ENCODE data around the gene INTS3. TPM values are rescaled to one million over a fixed set of nuclear protein-coding genes. Genes with fewer than 3 reads are reported as not detected.
"Not testable (repeated sequence)": the region's sequence is repeated elsewhere in the genome, so short reads cannot be mapped to it uniquely, and the experiment has no call there.

Gene INTS3
- total RNA-seq, 8 experiments from 2014 or later = 33.0 to 70.4 (median 44.9) TPM

DNA sequence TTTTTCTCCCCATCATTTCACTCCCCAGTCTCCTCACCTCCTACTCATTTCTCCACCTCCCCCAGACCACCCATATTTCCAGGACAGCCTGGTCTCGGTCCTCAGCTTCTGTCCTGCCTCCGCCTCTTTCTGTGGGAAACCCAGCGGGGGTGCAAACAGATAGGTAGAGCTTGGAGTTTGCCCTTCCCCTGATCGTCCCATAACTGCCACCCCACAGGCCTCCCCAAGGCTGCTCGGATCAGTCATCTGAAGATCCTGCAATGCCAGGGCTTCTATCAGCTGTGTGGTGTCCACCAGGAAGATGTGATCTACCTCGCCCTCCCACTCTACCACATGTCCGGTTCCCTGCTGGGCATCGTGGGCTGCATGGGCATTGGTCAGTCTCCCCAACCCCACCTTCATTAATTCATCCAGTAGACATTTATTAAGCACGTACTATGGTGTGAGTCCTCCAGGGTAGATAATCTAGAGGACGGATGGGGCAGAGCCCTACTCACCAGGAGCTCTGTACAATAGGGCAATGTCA, 49.1 kb downstream of the INTS3 start:
- H3K4me3 ChIP-seq = peak overlapping the region in 4 of 5 donors; percentile 49 to 53 (median 52)
- no peak overlapping the region for H3K27ac ChIP-seq
- 42 to 100% (median 90%) methylated on average over 1 to 10 of the region's 10 CpGs; no CpG with 5 or more reads in 1 of the 10 experiments for WGBS, 10 experiments
- in situ Hi-C loops (cut with MboI; ENCODE audit: low pct_unique_long_range_greater_than_20kb in 2 of 9, low sequenced_read_pairs in 9 of 9, unreplicated experiment in 9 of 9) = no loop called here
- H3K4me1 ChIP-seq (replicated peaks in 1 of 2) = peaks cover 17 to 21% of the 10 kb centered on the region in 2 donors
- ATAC-seq (replicated peaks in 6 of 8) = no peak

DNA sequence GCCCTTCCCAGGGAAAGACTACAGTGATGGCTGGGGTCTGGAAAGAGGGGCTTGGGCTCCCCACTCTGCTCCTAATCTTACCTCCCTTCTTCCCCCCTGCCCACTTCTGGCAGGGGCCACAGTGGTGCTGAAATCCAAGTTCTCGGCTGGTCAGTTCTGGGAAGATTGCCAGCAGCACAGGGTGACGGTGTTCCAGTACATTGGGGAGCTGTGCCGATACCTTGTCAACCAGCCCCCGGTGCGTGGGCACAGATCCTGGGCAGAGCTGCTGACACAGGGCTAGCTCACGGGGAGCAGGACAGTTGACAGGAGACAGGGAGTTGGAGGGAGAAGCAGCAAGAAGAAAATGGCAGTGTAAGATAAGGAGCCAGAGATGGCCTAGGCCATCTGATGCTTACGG, 49.8 kb downstream of the INTS3 start:
- in situ Hi-C loops (cut with MboI; ENCODE audit: low pct_unique_long_range_greater_than_20kb in 2 of 9, low sequenced_read_pairs in 9 of 9, unreplicated experiment in 9 of 9) = no loop called here
- Histone ChIP-seq H3K4me1 (replicated peaks in 1 of 2) (peaks cover 17 to 21% of the 10 kb centered on the region in 2 donors), H3K4me3 (no peak overlapping the region), H3K27ac (no peak overlapping the region)
- no peak for ATAC-seq (replicated peaks in 6 of 8)
- WGBS, 10 experiments = 60 to 100% (median 89%) methylated on average over 1 to 4 of the region's 7 CpGs; no CpG with 5 or more reads in 4 of the 10 experiments

DNA sequence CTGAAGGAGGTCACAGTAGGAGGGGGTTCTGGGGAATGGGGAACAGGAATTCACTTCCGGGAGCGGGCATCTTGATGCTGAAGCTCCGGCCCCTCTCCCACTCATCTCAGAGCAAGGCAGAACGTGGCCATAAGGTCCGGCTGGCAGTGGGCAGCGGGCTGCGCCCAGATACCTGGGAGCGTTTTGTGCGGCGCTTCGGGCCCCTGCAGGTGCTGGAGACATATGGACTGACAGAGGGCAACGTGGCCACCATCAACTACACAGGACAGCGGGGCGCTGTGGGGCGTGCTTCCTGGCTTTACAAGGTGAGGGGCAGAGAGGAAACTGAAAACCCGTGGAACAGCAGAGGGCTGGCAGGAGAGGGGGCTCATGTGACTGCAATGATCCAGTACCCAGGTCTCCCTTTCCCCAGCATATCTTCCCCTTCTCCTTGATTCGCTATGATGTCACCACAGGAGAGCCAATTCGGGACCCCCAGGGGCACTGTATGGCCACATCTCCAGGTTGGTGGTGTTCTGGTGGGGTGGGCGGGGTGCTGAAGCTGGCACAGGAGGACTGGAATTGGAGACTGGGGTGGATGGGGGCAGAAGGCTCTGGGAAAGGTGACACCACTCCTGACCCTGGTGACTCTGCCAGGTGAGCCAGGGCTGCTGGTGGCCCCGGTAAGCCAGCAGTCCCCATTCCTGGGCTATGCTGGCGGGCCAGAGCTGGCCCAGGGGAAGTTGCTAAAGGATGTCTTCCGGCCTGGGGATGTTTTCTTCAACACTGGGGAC, 50.4 kb downstream of the INTS3 start:
- in situ Hi-C loops (cut with MboI; ENCODE audit: low pct_unique_long_range_greater_than_20kb in 2 of 9, low sequenced_read_pairs in 9 of 9, unreplicated experiment in 9 of 9) = no loop called here
- 60 to 100% (median 92%) methylated on average over 3 to 13 of the region's 22 CpGs; no CpG with 5 or more reads in 2 of the 10 experiments for WGBS, 10 experiments
- H3K27ac ChIP-seq = no peak overlapping the region
- no peak overlapping the region for H3K4me3 ChIP-seq
- ATAC-seq (replicated peaks in 6 of 8) = no peak
- H3K4me1 ChIP-seq (replicated peaks in 1 of 2) = peaks cover 17 to 24% of the 10 kb centered on the region in 2 donors

DNA sequence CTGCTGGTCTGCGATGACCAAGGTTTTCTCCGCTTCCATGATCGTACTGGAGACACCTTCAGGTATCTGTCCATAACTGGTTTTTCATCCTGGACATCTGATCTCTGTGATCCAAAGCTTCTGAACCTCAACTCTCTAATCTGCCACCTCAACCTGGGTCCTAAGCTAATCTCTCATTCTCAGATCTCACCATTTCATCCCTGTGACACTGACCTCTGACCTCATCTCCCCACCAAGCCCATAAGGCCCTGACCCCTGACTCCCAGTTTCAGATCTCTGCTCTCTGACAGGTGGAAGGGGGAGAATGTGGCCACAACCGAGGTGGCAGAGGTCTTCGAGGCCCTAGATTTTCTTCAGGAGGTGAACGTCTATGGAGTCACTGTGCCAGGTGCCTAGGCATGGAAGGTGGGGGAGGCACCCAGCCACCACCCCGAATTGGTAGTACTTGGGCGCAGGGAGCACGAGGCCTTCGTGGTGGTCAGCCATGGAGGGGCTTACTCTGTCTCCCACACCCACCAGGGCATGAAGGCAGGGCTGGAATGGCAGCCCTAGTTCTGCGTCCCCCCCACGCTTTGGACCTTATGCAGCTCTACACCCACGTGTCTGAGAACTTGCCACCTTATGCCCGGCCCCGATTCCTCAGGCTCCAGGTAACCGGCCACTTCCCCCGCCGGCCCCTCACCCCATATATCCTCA, 51.1 kb downstream of the INTS3 start:
- no peak for ATAC-seq (replicated peaks in 6 of 8)
- H3K4me1 ChIP-seq (replicated peaks in 1 of 2) = peaks cover 19 to 27% of the 10 kb centered on the region in 2 donors
- in situ Hi-C loops (cut with MboI; ENCODE audit: low pct_unique_long_range_greater_than_20kb in 2 of 9, low sequenced_read_pairs in 9 of 9, unreplicated experiment in 9 of 9) = no loop called here
- H3K27ac ChIP-seq = no peak overlapping the region
- no peak overlapping the region for H3K4me3 ChIP-seq
- 67 to 97% (median 90%) methylated on average over 2 to 6 of the region's 18 CpGs; no CpG with 5 or more reads in 3 of the 10 experiments for WGBS, 10 experiments

DNA sequence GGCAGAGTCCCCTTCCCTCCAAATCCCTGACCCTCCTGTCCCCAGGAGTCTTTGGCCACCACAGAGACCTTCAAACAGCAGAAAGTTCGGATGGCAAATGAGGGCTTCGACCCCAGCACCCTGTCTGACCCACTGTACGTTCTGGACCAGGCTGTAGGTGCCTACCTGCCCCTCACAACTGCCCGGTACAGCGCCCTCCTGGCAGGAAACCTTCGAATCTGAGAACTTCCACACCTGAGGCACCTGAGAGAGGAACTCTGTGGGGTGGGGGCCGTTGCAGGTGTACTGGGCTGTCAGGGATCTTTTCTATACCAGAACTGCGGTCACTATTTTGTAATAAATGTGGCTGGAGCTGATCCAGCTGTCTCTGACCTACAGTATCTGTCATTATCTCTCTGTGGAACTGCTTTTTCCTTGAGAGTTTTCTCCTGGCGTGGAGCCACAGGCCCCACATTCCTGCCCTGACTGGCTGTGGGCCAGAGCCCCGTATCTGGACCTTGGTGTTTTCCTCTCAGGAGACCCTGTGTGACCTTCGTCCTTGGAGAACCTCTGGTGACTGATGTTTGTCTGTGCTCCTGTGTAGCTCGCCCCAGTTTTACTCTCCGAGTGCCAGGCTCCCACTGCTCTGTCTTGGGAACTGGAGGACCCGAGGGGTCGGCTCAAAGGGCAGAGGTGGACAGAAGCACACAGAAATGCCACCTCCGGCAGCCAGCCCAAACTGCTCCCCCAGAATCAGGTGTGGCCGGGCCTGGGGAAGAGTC, 52.1 kb downstream of the INTS3 start:
- Histone ChIP-seq H3K4me3 (no peak overlapping the region), H3K27ac (no peak overlapping the region), H3K4me1 (replicated peaks in 1 of 2) (peaks cover 15 to 24% of the 10 kb centered on the region in 2 donors)
- in situ Hi-C loops (cut with MboI; ENCODE audit: low pct_unique_long_range_greater_than_20kb in 2 of 9, low sequenced_read_pairs in 9 of 9, unreplicated experiment in 9 of 9) = no loop called here
- ATAC-seq (replicated peaks in 6 of 8) = no peak
- WGBS, 10 experiments = 40 to 87% (median 70%) methylated on average over 1 to 16 of the region's 17 CpGs; no CpG with 5 or more reads in 1 of the 10 experiments

DNA sequence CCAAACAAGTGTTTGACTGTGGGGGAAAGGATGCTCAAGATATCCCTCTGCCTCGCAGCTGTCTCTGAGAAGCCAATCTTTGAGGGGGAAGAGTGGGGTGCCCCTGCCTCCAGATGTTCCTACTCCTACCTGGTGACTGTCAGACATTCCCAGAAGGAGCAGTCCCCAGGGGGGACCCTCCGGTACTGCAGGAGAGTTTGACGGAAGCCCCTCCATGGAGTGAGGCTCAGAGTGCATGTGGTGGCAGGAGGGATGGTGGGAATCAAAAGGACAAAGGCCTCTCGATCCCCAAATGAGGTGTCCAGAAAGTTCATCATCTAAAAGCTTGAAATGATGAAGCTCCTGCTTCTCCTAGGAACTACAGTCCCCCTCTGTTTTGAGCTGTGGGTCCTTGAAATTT, 52.7 kb downstream of the INTS3 start:
- no peak for ATAC-seq (replicated peaks in 6 of 8)
- in situ Hi-C loops (cut with MboI; ENCODE audit: low pct_unique_long_range_greater_than_20kb in 2 of 9, low sequenced_read_pairs in 9 of 9, unreplicated experiment in 9 of 9) = no loop called here
- H3K4me3 ChIP-seq = no peak overlapping the region
- H3K27ac ChIP-seq = no peak overlapping the region
- peaks cover 15 to 29% of the 10 kb centered on the region in 2 donors for H3K4me1 ChIP-seq (replicated peaks in 1 of 2)
- 50 to 100% (median 80%) methylated on average over 1 to 4 of the region's 4 CpGs; no CpG with 5 or more reads in 3 of the 10 experiments for WGBS, 10 experiments

DNA sequence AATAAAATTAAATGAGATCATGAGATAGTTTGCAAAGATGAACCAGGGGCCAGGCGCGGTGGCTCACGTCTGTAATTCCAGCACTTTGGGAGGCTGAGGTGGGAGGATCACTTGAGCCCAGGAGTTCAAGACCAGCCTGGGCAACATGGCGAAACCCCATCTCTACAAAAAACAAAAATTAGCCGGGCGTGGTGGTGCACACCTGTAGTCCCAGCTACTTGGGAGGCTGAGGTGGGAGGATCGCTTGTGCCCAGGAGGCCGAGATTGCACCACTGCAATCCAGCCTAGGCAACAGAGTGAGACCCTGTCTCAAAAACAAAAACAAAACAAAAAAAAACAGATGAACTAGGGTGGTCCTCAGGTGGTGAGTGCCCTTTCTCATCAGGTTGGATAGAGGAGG, 54.8 kb downstream of the INTS3 start:
- ATAC-seq (replicated peaks in 6 of 8); in situ Hi-C loops (cut with MboI; ENCODE audit: low pct_unique_long_range_greater_than_20kb in 2 of 9, low sequenced_read_pairs in 9 of 9, unreplicated experiment in 9 of 9): not testable (repeated sequence)
- peaks cover 4 to 17% of the 10 kb centered on the region in 2 donors for H3K4me1 ChIP-seq (replicated peaks in 1 of 2)
- 60 to 100% (median 100%) methylated on average over 1 to 6 of the region's 8 CpGs; no CpG with 5 or more reads in 2 of the 10 experiments for WGBS, 10 experiments
- H3K27ac ChIP-seq = peak overlapping the region in 1 of 2 donors; percentile 92
- H3K4me3 ChIP-seq = peak overlapping the region in 3 of 5 donors; percentile 70 to 89 (median 74)

DNA sequence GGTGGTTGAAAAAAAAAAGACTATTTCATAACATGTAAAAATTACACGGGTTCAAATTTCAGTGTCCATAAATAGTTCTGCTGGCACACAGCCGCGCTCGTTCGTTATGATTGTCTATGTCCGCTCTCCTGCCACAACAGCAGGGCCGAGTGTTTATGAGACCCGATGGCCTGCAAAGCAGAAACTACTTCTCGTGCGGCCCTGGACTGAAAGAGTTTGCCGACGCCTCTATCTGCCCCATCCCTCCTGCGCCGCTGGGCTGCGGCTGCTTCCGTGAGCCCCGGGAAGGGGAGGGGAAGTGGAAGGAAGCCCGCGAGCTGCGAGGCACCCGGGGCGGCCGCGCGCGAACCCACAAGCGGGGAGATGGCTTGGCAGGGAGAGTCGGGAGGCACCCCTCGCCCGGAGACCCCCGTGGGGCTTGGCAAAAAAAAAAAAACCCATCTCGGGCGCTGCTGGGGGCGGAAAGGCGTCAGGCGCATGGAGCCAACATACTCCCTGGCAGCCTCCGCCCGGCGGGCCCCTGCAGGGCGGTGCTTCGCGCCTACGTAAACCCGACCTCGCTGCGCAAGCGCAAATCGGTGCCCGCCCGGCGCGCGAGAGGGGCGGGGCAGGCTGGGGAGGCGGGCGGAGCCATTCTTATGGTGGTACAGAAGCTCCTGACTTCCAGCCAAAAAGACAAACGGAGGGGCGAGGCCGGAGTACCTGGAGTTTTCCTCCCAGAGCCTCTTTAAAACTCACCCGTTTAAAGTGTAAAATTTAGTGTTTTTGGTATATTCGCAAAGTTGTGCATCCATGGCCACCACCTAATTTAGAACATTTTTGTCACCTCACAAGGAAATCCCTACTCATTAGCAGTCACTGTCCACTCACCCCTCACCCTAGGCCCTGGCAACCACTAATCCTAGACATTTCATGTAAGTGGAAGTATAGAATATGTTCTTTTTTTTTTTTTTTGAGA, 55.7 kb downstream of the INTS3 start:
- WGBS, 10 experiments = 0 to 9% (median 2%) methylated on average over 5 to 28 of the region's 61 CpGs; no CpG with 5 or more reads in 1 of the 10 experiments
- Histone ChIP-seq H3K4me1 (replicated peaks in 1 of 2) (peaks cover 4 to 16% of the 10 kb centered on the region in 2 donors), H3K4me3 (peak overlapping the region; percentile 70 to 89 (median 75)), H3K27ac (peak overlapping the region; percentile 92 to 94)
- in situ Hi-C loops (cut with MboI; ENCODE audit: low pct_unique_long_range_greater_than_20kb in 2 of 9, low sequenced_read_pairs in 9 of 9, unreplicated experiment in 9 of 9) = no loop called here
- peak; percentile 95 to 97 (median 97) for ATAC-seq (replicated peaks in 6 of 8)

DNA sequence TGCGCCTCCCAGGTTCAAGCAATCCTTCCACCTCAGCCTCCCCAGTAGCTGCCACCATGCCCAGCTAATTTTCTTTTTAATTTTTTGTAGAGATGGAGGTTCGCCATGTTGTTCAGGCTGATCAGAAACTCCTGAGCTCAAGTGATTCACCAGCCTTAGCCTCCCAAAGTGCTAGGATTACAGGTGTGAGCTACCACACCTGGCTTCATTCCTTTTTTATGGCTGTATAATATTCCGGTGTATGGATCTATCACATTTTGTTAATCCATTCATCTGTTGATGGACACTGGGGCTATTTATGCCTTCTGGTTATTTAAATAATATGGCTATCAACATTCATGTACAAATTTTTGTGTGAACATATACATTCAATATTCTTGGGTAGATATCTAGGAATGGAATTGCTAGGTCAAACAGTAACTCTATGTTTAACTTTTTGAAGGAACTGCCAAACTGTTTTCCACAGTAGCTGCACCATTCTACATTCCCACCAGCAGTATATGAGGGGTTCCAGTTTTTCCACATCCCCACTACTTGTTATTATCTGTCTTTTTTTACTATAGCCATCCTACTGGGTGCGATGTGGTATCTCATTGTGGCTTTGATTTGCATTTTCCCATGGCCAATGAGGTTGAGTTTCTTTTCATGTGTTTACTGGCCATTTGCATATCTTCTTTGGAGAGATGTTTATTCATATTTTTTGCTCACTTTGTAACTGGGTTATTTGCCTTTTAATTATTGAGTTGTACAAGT, 58.4 kb downstream of the INTS3 start:
- in situ Hi-C loops (cut with MboI; ENCODE audit: low pct_unique_long_range_greater_than_20kb in 2 of 9, low sequenced_read_pairs in 9 of 9, unreplicated experiment in 9 of 9) = no loop called here
- Histone ChIP-seq H3K27ac (no peak overlapping the region), H3K4me1 (replicated peaks in 1 of 2) (peaks cover 4 to 16% of the 10 kb centered on the region in 2 donors), H3K4me3 (no peak overlapping the region)
- no peak for ATAC-seq (replicated peaks in 6 of 8)
- 77 to 100% (median 96%) methylated on average over 1 to 4 of the region's 4 CpGs for whole genome bisulfite sequencing, 10 experiments

DNA sequence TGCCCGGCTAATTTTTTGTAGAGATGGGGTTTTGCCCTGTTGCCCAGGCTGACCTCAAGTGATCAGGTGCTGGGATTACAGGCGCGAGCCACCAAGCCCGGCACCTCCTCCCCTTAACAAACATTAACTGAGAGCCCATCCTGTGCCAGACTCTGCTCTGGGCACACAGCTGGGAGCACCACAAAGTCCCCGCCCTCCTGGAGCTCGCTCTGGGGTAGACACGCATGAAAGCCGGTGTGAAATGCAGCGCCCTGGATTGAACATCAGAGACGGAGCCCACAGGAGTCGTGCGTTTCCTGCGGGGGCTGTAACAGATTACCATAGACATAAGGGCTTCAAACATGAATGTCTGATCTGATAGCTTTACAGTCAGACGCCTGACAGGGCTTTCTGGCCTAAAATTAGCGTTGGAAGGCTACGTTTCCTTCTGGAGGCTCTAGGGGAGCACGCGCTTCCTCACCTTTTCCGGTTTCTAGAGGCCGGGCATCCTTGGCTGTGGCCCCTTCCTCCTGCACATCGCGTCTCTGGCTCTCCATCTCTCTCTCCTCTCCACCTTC, 61.7 kb downstream of the INTS3 start:
- H3K4me1 ChIP-seq (replicated peaks in 1 of 2) = peaks cover 29 to 36% of the 10 kb centered on the region in 2 donors
- WGBS, 10 experiments = 0 to 94% (median 77%) methylated on average over 1 to 22 of the region's 22 CpGs; no CpG with 5 or more reads in 1 of the 10 experiments
- in situ Hi-C loops (cut with MboI; ENCODE audit: low pct_unique_long_range_greater_than_20kb in 2 of 9, low sequenced_read_pairs in 9 of 9, unreplicated experiment in 9 of 9) = no loop called here
- ATAC-seq (replicated peaks in 6 of 8) = peak in 3 of 8 experiments; percentile 13 to 49 (median 22)
- no peak overlapping the region for H3K4me3 ChIP-seq
- H3K27ac ChIP-seq = no peak overlapping the region

All from motor neuron (in vitro differentiated cells).